Measurements from ENCODE around the gene SFTPA1. TPM values are rescaled to one million over a fixed set of nuclear protein-coding genes. Genes with fewer than 3 reads are reported as not detected.
"Not testable (repeated sequence)": the region's sequence is repeated elsewhere in the genome, so short reads cannot be mapped to it uniquely, and the experiment has no call there.

The SFTPA1 gene
- total RNA-seq, 1 donor from 2014 or later = not detected

GRCh38 chr10:79604294-79604693, 6.4 kb upstream of the SFTPA1 start:
- H3K9me3 Mint-ChIP-seq = peaks cover 6% of the 10 kb centered on the region

GRCh38 chr10:79605308-79605707, 5.4 kb upstream of the SFTPA1 start:
- no peak overlapping the region for H3K27ac Mint-ChIP-seq
- no peaks in the 10 kb centered on the region for H3K4me1 Mint-ChIP-seq

More at GRCh38 chr10:79604294-79604693, 6.4 kb upstream of the SFTPA1 start:
- no peak for DNase-seq (ENCODE audit: low spot score in 2 of 2, unreplicated experiment in 2 of 2)
- Mint-ChIP-seq H3K27ac (no peak overlapping the region), H3K27me3 (ENCODE audit: low read depth) (peaks cover 72% of the 10 kb centered on the region), H3K36me3 (no peaks in the 10 kb centered on the region), H3K4me3 (no peak overlapping the region), H3K4me1 (no peaks in the 10 kb centered on the region)
- TF ChIP-seq CTCF (IDR thresholded peaks at IDR 0.05; ENCODE audit: unreplicated experiment) = no peak

GRCh38 chr10:79608505-79609375, 2.0 kb upstream of the SFTPA1 start:
- Mint-ChIP-seq H3K27ac (no peak overlapping the region), H3K4me1 (no peaks in the 10 kb centered on the region), H3K36me3 (no peaks in the 10 kb centered on the region), H3K27me3 (ENCODE audit: low read depth) (peaks cover 49% of the 10 kb centered on the region), H3K4me3 (no peak overlapping the region), H3K9me3 (peaks cover 4% of the 10 kb centered on the region)
- no peak for DNase-seq (ENCODE audit: low spot score in 2 of 2, unreplicated experiment in 2 of 2)
- TF ChIP-seq CTCF (IDR thresholded peaks at IDR 0.05; ENCODE audit: unreplicated experiment) = no peak

More at GRCh38 chr10:79605308-79605707, 5.4 kb upstream of the SFTPA1 start:
- Mint-ChIP-seq H3K9me3 (peaks cover 4% of the 10 kb centered on the region), H3K4me3 (no peak overlapping the region), H3K36me3 (no peaks in the 10 kb centered on the region), H3K27me3 (ENCODE audit: low read depth) (peaks cover 67% of the 10 kb centered on the region)
- DNase-seq (ENCODE audit: low spot score in 2 of 2, unreplicated experiment in 2 of 2) = no peak
- no peak for TF ChIP-seq CTCF (IDR thresholded peaks at IDR 0.05; ENCODE audit: unreplicated experiment)

- H3K27me3 Mint-ChIP-seq (ENCODE audit: low read depth) = peaks cover 35% of the 10 kb centered on the region
- H3K9me3 Mint-ChIP-seq; H3K4me1 Mint-ChIP-seq; H3K36me3 Mint-ChIP-seq; H3K27ac Mint-ChIP-seq; DNase-seq (ENCODE audit: low spot score in 2 of 2, unreplicated experiment in 2 of 2); H3K4me3 Mint-ChIP-seq: not testable (repeated sequence)
Observed at GRCh38 chr10:79611193-79611976, 646 bp downstream of the SFTPA1 start.

GRCh38 chr10:79615577-79615976, 4.8 kb downstream of the SFTPA1 start:
- no peak overlapping the region for H3K27ac Mint-ChIP-seq
- H3K27me3 Mint-ChIP-seq (ENCODE audit: low read depth) = peaks cover 35% of the 10 kb centered on the region
- peaks cover 9% of the 10 kb centered on the region for H3K9me3 Mint-ChIP-seq
- DNase-seq (ENCODE audit: low spot score in 2 of 2, unreplicated experiment in 2 of 2) = no peak
- no peaks in the 10 kb centered on the region for H3K4me1 Mint-ChIP-seq
- H3K4me3 Mint-ChIP-seq = no peak overlapping the region
- no peak for TF ChIP-seq CTCF (IDR thresholded peaks at IDR 0.05; ENCODE audit: unreplicated experiment)
- no peaks in the 10 kb centered on the region for H3K36me3 Mint-ChIP-seq

GRCh38 chr10:79616164-79616563, 5.4 kb downstream of the SFTPA1 start:
- Mint-ChIP-seq H3K36me3 (no peaks in the 10 kb centered on the region), H3K4me1 (no peaks in the 10 kb centered on the region), H3K4me3 (no peak overlapping the region), H3K27me3 (ENCODE audit: low read depth) (peaks cover 35% of the 10 kb centered on the region), H3K27ac (no peak overlapping the region), H3K9me3 (peaks cover 9% of the 10 kb centered on the region)
- no peak for TF ChIP-seq CTCF (IDR thresholded peaks at IDR 0.05; ENCODE audit: unreplicated experiment)
- no peak for DNase-seq (ENCODE audit: low spot score in 2 of 2, unreplicated experiment in 2 of 2)

- not testable (repeated sequence) for H3K27ac Mint-ChIP-seq; H3K36me3 Mint-ChIP-seq; DNase-seq (ENCODE audit: low spot score in 2 of 2, unreplicated experiment in 2 of 2); H3K4me1 Mint-ChIP-seq; H3K4me3 Mint-ChIP-seq
- Mint-ChIP-seq H3K27me3 (ENCODE audit: low read depth) (peaks cover 14% of the 10 kb centered on the region), H3K9me3 (peaks cover 27% of the 10 kb centered on the region)
Observed at GRCh38 chr10:79623663-79624062, 12.9 kb downstream of the SFTPA1 start.
